Liver (tissue), 9 donors: ENCODE results near the gene RABAC1. TPM values are rescaled to one million over a fixed set of nuclear protein-coding genes. Genes with fewer than 3 reads are reported as not detected.

Source experiments
- DNase-seq: peaks from one replicate; pipeline ENCODE4 v3.0.0-alpha.2; 2017; ENCODE audit warnings: low spot score
- H3K27ac ChIP-seq, 2 donors: one replicate each; pipeline ENCODE4 v1.7.0; 2013; ENCODE audit warnings: inconsistent platforms in 2 of 2, low read length in 2 of 2, control low read depth in 1 of 2, low read depth in 1 of 2, mild to moderate bottlenecking in 1 of 2
- H3K27me3 ChIP-seq, 4 donors: one replicate each; pipeline versions ENCODE4 v1.6.1 to v1.7.0; 2013; ENCODE audit warnings: low read length in 3 of 4, inconsistent platforms in 1 of 4, mild to moderate bottlenecking in 1 of 4, moderate library complexity in 1 of 4; ENCODE audit not compliant: control insufficient read depth in 4 of 4, insufficient read depth in 4 of 4
- H3K36me3 ChIP-seq, 4 donors: one replicate each; pipeline versions ENCODE4 v1.6.1 to v1.7.0; 2013; ENCODE audit warnings: low read length in 3 of 4, mild to moderate bottlenecking in 3 of 4, low read depth in 1 of 4, moderate library complexity in 1 of 4; ENCODE audit not compliant: control insufficient read depth in 4 of 4, insufficient read depth in 3 of 4
- H3K4me1 ChIP-seq, 4 donors: one replicate each; pipeline versions ENCODE4 v1.6.1 to v1.7.0; 2013; ENCODE audit warnings: low read length in 3 of 4, mild to moderate bottlenecking in 3 of 4, moderate library complexity in 1 of 4; ENCODE audit not compliant: control insufficient read depth in 4 of 4, insufficient read depth in 4 of 4
- H3K4me3 ChIP-seq, 3 donors: one replicate each; pipeline versions ENCODE4 v1.6.1 to v1.7.0; 2013; ENCODE audit warnings: low read length in 3 of 3, control low read depth in 1 of 3, low read depth in 1 of 3, mild to moderate bottlenecking in 1 of 3
- H3K9ac ChIP-seq, 2 donors: one replicate each; pipeline ENCODE4 v1.7.0; 2013; ENCODE audit warnings: low read length in 2 of 2, mild to moderate bottlenecking in 2 of 2, moderate library complexity in 2 of 2, control low read depth in 1 of 2, low read depth in 1 of 2
- H3K9me3 ChIP-seq, 4 donors: one replicate each; pipeline versions ENCODE4 v1.6.1 to v1.7.0; 2013; ENCODE audit warnings: low read length in 3 of 4; ENCODE audit not compliant: control insufficient read depth in 4 of 4
- ATF3 ChIP-seq: IDR thresholded peaks from 2 replicates; pipeline ENCODE4 v1.6.1; 2016; ENCODE audit warnings: antibody characterized with exemption
- CTCF ChIP-seq: fragments of 150-350 bp; IDR thresholded peaks from 2 replicates; pipeline ENCODE4 v1.5.1; 2017; ENCODE audit warnings: improper control_type of control experiment, low read depth, low read length; ENCODE audit not compliant: missing input control
- FOXA1 ChIP-seq: IDR thresholded peaks from 2 replicates; pipeline ENCODE4 v1.6.1; 2016; ENCODE audit warnings: antibody characterized with exemption
- GABPA ChIP-seq, 2 donors: IDR thresholded peaks in 1 of 2; conservative IDR thresholded peaks in 1 of 2; 2 replicates each; pipeline ENCODE4 v1.6.1; 2016; ENCODE audit warnings: antibody characterized with exemption in 2 of 2, mild to moderate bottlenecking in 1 of 2, moderate library complexity in 1 of 2
- JUND ChIP-seq, 2 donors: IDR thresholded peaks; 2 replicates each; pipeline ENCODE4 v1.6.1; 2016; ENCODE audit warnings: antibody characterized with exemption in 2 of 2
- RAD21 ChIP-seq, 2 donors: IDR thresholded peaks; 2 replicates each; pipeline ENCODE4 v1.6.1; 2016; ENCODE audit warnings: antibody characterized with exemption in 2 of 2, mild to moderate bottlenecking in 2 of 2
- REST ChIP-seq: IDR thresholded peaks from 2 replicates; pipeline ENCODE4 v1.6.1; 2016; ENCODE audit warnings: antibody characterized with exemption, mild to moderate bottlenecking
- SP1 ChIP-seq: IDR thresholded peaks from 2 replicates; pipeline ENCODE4 v1.6.1; 2018; ENCODE audit warnings: antibody characterized with exemption, mild to moderate bottlenecking
- WGBS: extraction: QIAGEN DNeasy Blood & Tissue Kit; methylation state at CpG from one replicate; pipeline ENCODE4 v1.1.7; 2013; 5-methylcytosine and 5-hydroxymethylcytosine counted together
- polyA plus RNA-seq, 2 donors: library from polyadenylated mRNA; stranded (reverse) in 1 of 2; unstranded in 1 of 2; fragments of 200-250 nt in 1 of 2; fragments of >200 nt in 1 of 2; fragmentation: Nextera tagmentation in 1 of 2; extraction: Ambion mirVana in 1 of 2; gene quantifications; one replicate each; pipeline versions ENCODE4 v1.2.1 to v1.2.3, GENCODE V29; 2013 to 2015
- total RNA-seq, 2 donors: library from RNA; depleted of rRNA; stranded (reverse); fragments of >200 nt; gene quantifications; one replicate each; pipeline ENCODE4 v1.2.3, GENCODE V29; 2014
- donor health status: healthy.
- donor health status: healthy.
- donor health status: healthy.
- donor health status: healthy.
- donor health status: healthy.

Gene RABAC1
- total and polyA plus RNA-seq, 4 donors = 43.2 to 161 (median 99.3) TPM

GRCh38 chr19:41927497-41928192 is 31.5 kb downstream of the RABAC1 start:
- Histone ChIP-seq H3K4me3 (peak overlapping the region in 1 of 3 donors; percentile 39), H3K36me3 (no peaks in the 10 kb centered on the region), H3K27me3 (peaks cover 0 to 20% (median 10%) of the 10 kb centered on the region in 4 donors), H3K9me3 (no peaks in the 10 kb centered on the region), H3K4me1 (peaks cover 6 to 11% (median 8%) of the 10 kb centered on the region in 4 donors), H3K9ac (no peak overlapping the region), H3K27ac (no peak overlapping the region)
- WGBS = 6% methylated on average over 43 of the region's 43 CpGs
- TF ChIP-seq JUND (IDR thresholded peaks at IDR 0.05) (no peak), CTCF (no peak), FOXA1 (no peak), REST (no peak), ATF3 (no peak), RAD21 (IDR thresholded peaks at IDR 0.05) (no peak), SP1 (no peak)
- no peak for DNase-seq

- no peak for TF ChIP-seq GABPA (IDR thresholded peaks at IDR 0.05 in 1 of 2, conservative IDR thresholded peaks at IDR 0.05 in 1 of 2)
Observed at GRCh38 chr19:41926763-41927496, 32.2 kb downstream of the RABAC1 start.

More at GRCh38 chr19:41926763-41927496, 32.2 kb downstream of the RABAC1 start:
- Histone ChIP-seq H3K27me3 (peaks cover 0 to 17% (median 10%) of the 10 kb centered on the region in 4 donors), H3K9me3 (no peaks in the 10 kb centered on the region), H3K36me3 (no peaks in the 10 kb centered on the region), H3K9ac (no peak overlapping the region), H3K27ac (no peak overlapping the region), H3K4me1 (peaks cover 6 to 11% (median 8%) of the 10 kb centered on the region in 4 donors), H3K4me3 (no peak overlapping the region)
- no peak for DNase-seq
- WGBS = 39% methylated on average over 16 of the region's 16 CpGs
